ENCODE measurements around the gene EIF2B4.

DNA sequence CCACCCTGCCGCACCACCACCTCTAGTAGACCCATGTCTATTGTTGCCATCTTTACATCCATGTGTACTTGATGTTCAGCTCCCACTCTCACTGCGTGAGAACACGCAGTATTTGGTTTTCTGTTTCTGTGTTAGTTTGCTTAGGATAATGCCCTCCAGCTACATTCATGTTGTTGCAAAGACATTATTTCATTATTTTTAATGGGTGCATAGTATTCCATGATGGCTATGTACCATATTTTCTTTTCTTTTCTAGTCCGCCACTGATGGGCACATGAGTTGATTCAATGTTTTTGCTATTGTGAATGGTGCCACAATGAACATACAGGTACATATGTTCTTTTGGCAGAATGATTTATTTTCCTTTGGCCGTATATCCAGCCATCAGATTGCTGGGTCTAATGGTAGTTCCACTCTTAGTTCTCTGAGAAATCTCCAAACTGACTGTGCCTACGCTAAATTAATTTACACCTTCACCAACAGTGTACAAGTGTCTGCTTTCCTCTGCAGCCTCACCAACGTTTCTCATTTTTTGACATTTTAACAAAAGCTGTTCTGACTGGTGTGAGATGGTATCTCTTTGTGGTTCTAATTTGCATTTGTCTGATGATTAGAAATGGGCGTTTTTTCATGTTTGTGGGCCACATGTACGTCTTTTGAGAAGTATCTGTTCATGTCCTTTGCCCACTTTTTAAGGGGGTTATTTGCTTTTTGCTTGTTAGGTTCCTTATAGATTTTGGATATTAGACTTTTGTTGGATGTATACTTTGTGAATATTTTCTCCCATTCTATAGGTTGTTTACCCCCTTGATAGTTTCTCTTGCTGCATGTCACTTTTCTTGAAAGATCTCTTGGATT, 20.9 kb upstream of the EIF2B4 start:
- TF ChIP-seq CTCF (IDR thresholded peaks at IDR 0.05; ENCODE audit: insufficient read depth, low read depth, low read length): no peak
- TF ChIP-seq EZH2 (IDR thresholded peaks at IDR 0.05; ENCODE audit: insufficient read depth, low read length): no peak
